Measurements from ENCODE around the gene ATXN2. TPM values are rescaled to one million over a fixed set of nuclear protein-coding genes. Genes with fewer than 3 reads are reported as not detected.
"Not testable (repeated sequence)": the region's sequence is repeated elsewhere in the genome, so short reads cannot be mapped to it uniquely, and the experiment has no call there.

ATXN2 gene
- total RNA-seq, 1 experiment from 2014 or later = 78.5 TPM

DNA sequence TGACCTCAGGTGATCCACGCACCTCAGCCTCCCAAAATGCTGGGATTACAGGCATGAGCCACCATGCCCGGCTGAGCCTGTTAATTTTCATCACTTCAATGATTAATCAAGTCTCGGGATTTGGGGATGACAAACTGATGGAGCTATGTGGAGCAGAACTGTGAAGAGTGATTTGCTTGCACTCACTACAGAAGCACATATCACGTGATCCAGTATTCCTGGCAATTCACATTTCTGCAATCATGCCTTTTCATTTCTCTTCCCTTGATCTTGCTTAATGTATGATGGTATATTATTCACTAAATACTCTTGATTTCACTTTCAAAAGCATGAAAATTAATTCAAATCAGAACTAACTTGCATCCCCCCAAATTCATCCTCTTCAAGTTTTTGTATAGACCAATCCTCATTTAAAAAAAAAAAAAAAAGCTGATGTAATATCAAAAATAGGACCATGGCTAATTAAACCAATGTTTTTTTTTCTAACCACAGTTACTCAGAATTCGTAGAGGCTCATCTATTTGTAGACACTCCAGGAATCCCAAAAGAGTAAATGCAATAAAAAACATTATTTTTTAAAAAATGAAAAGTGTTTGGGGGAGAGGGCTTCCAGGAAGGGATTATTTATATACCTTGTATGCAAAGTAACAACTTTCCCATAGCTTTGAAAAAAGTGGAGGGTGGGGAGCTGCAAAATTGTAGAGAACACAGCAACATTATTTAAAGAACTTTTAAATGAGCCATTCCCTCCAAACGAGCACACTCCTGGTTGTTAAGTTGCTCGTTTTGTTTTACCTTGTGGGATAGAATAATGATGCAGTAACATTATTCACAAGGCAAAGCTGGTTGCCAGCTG lies 7.0 kb upstream of the ATXN2 start:
- ChIA-PET CTCF (no interaction called here), POLR2A (interaction anchor here (0.5 kb wide), 1 partner anchor 485 kb away, joined by 14 read pairs; no protein-coding TSS in a partner anchor)
- intact Hi-C loops (cut with micrococcal nuclease; ENCODE audit: unreplicated experiment) = no loop called here
- Mint-ChIP-seq H3K4me1 (ENCODE audit: low read depth, unreplicated experiment) (no peaks in the 10 kb centered on the region), H3K27ac (ENCODE audit: unreplicated experiment) (no peak overlapping the region), H3K36me3 (ENCODE audit: insufficient read depth, unreplicated experiment) (no peaks in the 10 kb centered on the region), H3K4me3 (ENCODE audit: unreplicated experiment) (no peak overlapping the region), H3K27me3 (ENCODE audit: insufficient read depth, unreplicated experiment) (no peaks in the 10 kb centered on the region), H3K9me3 (ENCODE audit: unreplicated experiment) (peaks cover 8% of the 10 kb centered on the region)
- Histone ChIP-seq H3K4me1 (no peaks in the 10 kb centered on the region), H3K27me3 (replicated peaks; ENCODE audit: control insufficient read depth, insufficient read depth, low read length) (no peaks in the 10 kb centered on the region), H3K4me3 (ENCODE audit: low read depth, low read length) (no peak overlapping the region), H3K36me3 (ENCODE audit: control insufficient read depth, insufficient read depth, low read length) (no peaks in the 10 kb centered on the region), H3K9me3 (no peaks in the 10 kb centered on the region)
- TF ChIP-seq, protein P1, sequence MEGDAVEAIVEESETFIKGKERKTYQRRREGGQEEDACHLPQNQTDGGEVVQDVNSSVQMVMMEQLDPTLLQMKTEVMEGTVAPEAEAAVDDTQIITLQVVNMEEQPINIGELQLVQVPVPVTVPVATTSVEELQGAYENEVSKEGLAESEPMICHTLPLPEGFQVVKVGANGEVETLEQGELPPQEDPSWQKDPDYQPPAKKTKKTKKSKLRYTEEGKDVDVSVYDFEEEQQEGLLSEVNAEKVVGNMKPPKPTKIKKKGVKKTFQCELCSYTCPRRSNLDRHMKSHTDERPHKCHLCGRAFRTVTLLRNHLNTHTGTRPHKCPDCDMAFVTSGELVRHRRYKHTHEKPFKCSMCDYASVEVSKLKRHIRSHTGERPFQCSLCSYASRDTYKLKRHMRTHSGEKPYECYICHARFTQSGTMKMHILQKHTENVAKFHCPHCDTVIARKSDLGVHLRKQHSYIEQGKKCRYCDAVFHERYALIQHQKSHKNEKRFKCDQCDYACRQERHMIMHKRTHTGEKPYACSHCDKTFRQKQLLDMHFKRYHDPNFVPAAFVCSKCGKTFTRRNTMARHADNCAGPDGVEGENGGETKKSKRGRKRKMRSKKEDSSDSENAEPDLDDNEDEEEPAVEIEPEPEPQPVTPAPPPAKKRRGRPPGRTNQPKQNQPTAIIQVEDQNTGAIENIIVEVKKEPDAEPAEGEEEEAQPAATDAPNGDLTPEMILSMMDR (IDR thresholded peaks at IDR 0.05; ENCODE audit: insufficient read depth in 1 of 2, low read depth in 1 of 2, low read length in 1 of 2, severe bottlenecking in 1 of 2, unreplicated experiment in 1 of 2) = no peak
- BruUV-seq (replicated peaks) = no TSS peak
- no peak for DNase-seq

DNA sequence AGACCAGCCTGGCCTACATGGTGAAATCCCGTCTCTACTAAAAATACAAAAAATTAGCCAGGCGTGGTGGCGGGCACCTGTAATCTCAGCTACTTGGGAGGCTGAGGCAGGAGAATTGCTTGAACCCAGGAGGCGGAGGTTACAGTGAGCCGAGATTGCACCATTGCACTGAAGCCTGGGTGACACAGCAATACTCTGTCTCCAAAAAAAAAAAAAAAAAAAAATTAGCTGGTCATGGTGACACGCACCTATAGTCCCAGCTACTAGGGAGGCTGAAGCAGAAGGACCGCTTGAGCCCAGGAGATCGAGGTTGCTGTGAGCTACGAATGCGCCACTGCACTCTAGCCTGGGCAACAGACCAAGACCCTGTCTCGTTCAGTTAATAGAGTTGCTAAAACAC lies 3.7 kb upstream of the ATXN2 start:
- H3K27me3 ChIP-seq (replicated peaks; ENCODE audit: control insufficient read depth, insufficient read depth, low read length); H3K4me3 ChIP-seq (ENCODE audit: low read depth, low read length); H3K27me3 Mint-ChIP-seq (ENCODE audit: insufficient read depth, unreplicated experiment); H3K4me3 Mint-ChIP-seq (ENCODE audit: unreplicated experiment); H3K27ac Mint-ChIP-seq (ENCODE audit: unreplicated experiment); intact Hi-C loops (cut with micrococcal nuclease; ENCODE audit: unreplicated experiment); BruUV-seq (replicated peaks); H3K36me3 ChIP-seq (ENCODE audit: control insufficient read depth, insufficient read depth, low read length); POLR2A ChIA-PET; H3K4me1 Mint-ChIP-seq (ENCODE audit: low read depth, unreplicated experiment); H3K4me1 ChIP-seq; H3K9me3 Mint-ChIP-seq (ENCODE audit: unreplicated experiment); CTCF ChIA-PET; H3K9me3 ChIP-seq; DNase-seq: not testable (repeated sequence)
- peaks cover 11% of the 10 kb centered on the region for H3K36me3 Mint-ChIP-seq (ENCODE audit: insufficient read depth, unreplicated experiment)

GRCh38 chr12:111602348-111602747 lies 3.2 kb upstream of the ATXN2 start:
- no peaks in the 10 kb centered on the region for H3K27me3 Mint-ChIP-seq (ENCODE audit: insufficient read depth, unreplicated experiment)
- CTCF ChIA-PET = no interaction called here
- H3K9me3 Mint-ChIP-seq (ENCODE audit: unreplicated experiment) = peaks cover 8% of the 10 kb centered on the region
- H3K36me3 ChIP-seq (ENCODE audit: control insufficient read depth, insufficient read depth, low read length) = no peaks in the 10 kb centered on the region
- no peaks in the 10 kb centered on the region for H3K9me3 ChIP-seq
- H3K4me3 ChIP-seq (ENCODE audit: low read depth, low read length) = no peak overlapping the region
- no peak overlapping the region for H3K27ac Mint-ChIP-seq (ENCODE audit: unreplicated experiment)
- TF ChIP-seq, protein P1 (IDR thresholded peaks at IDR 0.05; ENCODE audit: insufficient read depth in 1 of 2, low read depth in 1 of 2, low read length in 1 of 2, severe bottlenecking in 1 of 2, unreplicated experiment in 1 of 2) = no peak
- no peak overlapping the region for H3K4me3 Mint-ChIP-seq (ENCODE audit: unreplicated experiment)
- DNase-seq = no peak
- H3K4me1 Mint-ChIP-seq (ENCODE audit: low read depth, unreplicated experiment) = no peaks in the 10 kb centered on the region
- peaks cover 6% of the 10 kb centered on the region for H3K4me1 ChIP-seq
- POLR2A ChIA-PET = no interaction called here
- intact Hi-C loops (cut with micrococcal nuclease; ENCODE audit: unreplicated experiment) = no loop called here
- no peaks in the 10 kb centered on the region for H3K27me3 ChIP-seq (replicated peaks; ENCODE audit: control insufficient read depth, insufficient read depth, low read length)
- BruUV-seq (replicated peaks) = no TSS peak
- H3K36me3 Mint-ChIP-seq (ENCODE audit: insufficient read depth, unreplicated experiment) = peaks cover 16% of the 10 kb centered on the region

DNA sequence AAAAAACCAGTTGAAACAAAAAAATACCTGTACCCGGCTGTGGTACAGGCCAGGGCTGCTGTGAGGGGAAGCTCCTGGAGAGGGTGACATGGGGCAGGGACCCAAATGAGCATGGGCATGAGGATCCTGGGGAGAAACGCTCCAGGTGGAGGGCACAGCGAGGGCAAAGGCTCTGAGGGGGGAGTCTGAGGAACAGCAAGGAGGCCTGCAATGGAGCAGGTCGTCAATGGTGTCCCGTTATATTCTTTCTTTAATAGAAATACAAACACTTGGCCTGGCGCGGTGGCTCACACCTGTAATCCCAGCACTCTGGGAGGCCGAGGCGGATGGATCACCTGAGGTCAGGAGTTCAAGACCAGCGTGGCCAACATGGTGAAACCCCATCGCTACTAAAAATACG lies 1.9 kb upstream of the ATXN2 start:
- H3K27me3 ChIP-seq (replicated peaks; ENCODE audit: control insufficient read depth, insufficient read depth, low read length); DNase-seq; H3K4me1 Mint-ChIP-seq (ENCODE audit: low read depth, unreplicated experiment); POLR2A ChIA-PET; H3K4me3 ChIP-seq (ENCODE audit: low read depth, low read length); H3K27ac Mint-ChIP-seq (ENCODE audit: unreplicated experiment); H3K27me3 Mint-ChIP-seq (ENCODE audit: insufficient read depth, unreplicated experiment); CTCF ChIA-PET; H3K9me3 ChIP-seq; H3K36me3 ChIP-seq (ENCODE audit: control insufficient read depth, insufficient read depth, low read length); BruUV-seq (replicated peaks); intact Hi-C loops (cut with micrococcal nuclease; ENCODE audit: unreplicated experiment); H3K9me3 Mint-ChIP-seq (ENCODE audit: unreplicated experiment): not testable (repeated sequence)
- peaks cover 12% of the 10 kb centered on the region for H3K4me1 ChIP-seq
- H3K36me3 Mint-ChIP-seq (ENCODE audit: insufficient read depth, unreplicated experiment) = peaks cover 22% of the 10 kb centered on the region
- H3K4me3 Mint-ChIP-seq (ENCODE audit: unreplicated experiment) = peak overlapping the region; percentile 89
